CD14-positive monocyte (primary cell): Measurements from ENCODE around the gene ACACB. TPM values are rescaled to one million over a fixed set of nuclear protein-coding genes. Genes with fewer than 3 reads are reported as not detected.
A peak's percentile ranks its signal among the peaks of the same experiment; 100 is the strongest.

Experiments used
- DNase-seq, 3 donors: peaks; one replicate each; pipeline ENCODE4 v3.0.0-alpha.2; 2011 to 2022
- H2AFZ ChIP-seq: 2 replicates; pipeline ENCODE4 v1.6.0; 2012; ENCODE audit warnings: mild to moderate bottlenecking, low read depth, low read length, inconsistent platforms; ENCODE audit not compliant: insufficient read depth, poor library complexity, severe bottlenecking
- H3K27ac ChIP-seq, 2 donors: 1 replicate in 1 of 2; 2 replicates in 1 of 2; pipeline ENCODE4 v1.5.1; 2012 to 2013; ENCODE audit warnings: low read length in 2 of 2, control low read depth in 1 of 2, inconsistent platforms in 1 of 2, low read depth in 1 of 2, mild to moderate bottlenecking in 1 of 2
- H3K27me3 ChIP-seq, 2 donors: one replicate each; pipeline versions ENCODE4 v1.6.0 to v1.6.1; 2011 to 2013; ENCODE audit warnings: low read length in 2 of 2; ENCODE audit not compliant: control insufficient read depth in 2 of 2, insufficient read depth in 2 of 2
- H3K36me3 ChIP-seq, 2 donors: replicated peaks in 1 of 2; 1 replicate in 1 of 2; 2 replicates in 1 of 2; pipeline versions ENCODE4 v1.5.1 to v1.6.1; 2012 to 2013; ENCODE audit warnings: low read length in 2 of 2, control low read depth in 1 of 2, inconsistent platforms in 1 of 2, mild to moderate bottlenecking in 1 of 2; ENCODE audit not compliant: insufficient read depth in 2 of 2, control insufficient read depth in 1 of 2
- H3K4me1 ChIP-seq, 2 donors: 1 replicate in 1 of 2; 2 replicates in 1 of 2; pipeline versions ENCODE4 v1.5.1 to v1.6.1; 2012 to 2013; ENCODE audit warnings: low read length in 2 of 2, control low read depth in 1 of 2, inconsistent platforms in 1 of 2, mild to moderate bottlenecking in 1 of 2, moderate library complexity in 1 of 2; ENCODE audit not compliant: insufficient read depth in 2 of 2, control insufficient read depth in 1 of 2
- H3K4me2 ChIP-seq: replicated peaks from 2 replicates; pipeline ENCODE3; 2012; ENCODE audit warnings: low read length, moderate library complexity, mild to moderate bottlenecking; ENCODE audit not compliant: poor library complexity, severe bottlenecking; ENCODE audit errors: extremely low read depth
- H3K4me3 ChIP-seq, 3 experiments: fragments of 200-600 bp in 1 of 3; sonication (generic) in 1 of 3; replicated peaks in 1 of 3; 1 replicate in 2 of 3; 2 replicates in 1 of 3; pipeline ENCODE4 v1.5.1; 2011 to 2013; ENCODE audit warnings: low read length in 3 of 3, mild to moderate bottlenecking in 3 of 3, control low read depth in 2 of 3, low read depth in 2 of 3, inconsistent platforms in 1 of 3, moderate library complexity in 1 of 3
- H3K79me2 ChIP-seq: 2 replicates; pipeline ENCODE4 v1.6.0; 2012; ENCODE audit warnings: mild to moderate bottlenecking, control low read depth, inconsistent platforms, low read length, moderate library complexity; ENCODE audit not compliant: insufficient read depth
- H3K9ac ChIP-seq: 2 replicates; pipeline ENCODE4 v1.6.0; 2017; ENCODE audit warnings: low read length, mild to moderate bottlenecking; ENCODE audit not compliant: insufficient read depth, poor library complexity, severe bottlenecking
- H3K9me3 ChIP-seq, 2 donors: replicated peaks in 1 of 2; 1 replicate in 1 of 2; 2 replicates in 1 of 2; pipeline versions ENCODE4 v1.5.1 to v1.6.1; 2012 to 2013; ENCODE audit warnings: low read length in 2 of 2, control low read depth in 1 of 2; ENCODE audit not compliant: control insufficient read depth in 1 of 2, insufficient read depth in 1 of 2
- H4K20me1 ChIP-seq: 2 replicates; pipeline ENCODE4 v1.6.0; 2012; ENCODE audit warnings: mild to moderate bottlenecking, low read length, control low read depth, moderate library complexity; ENCODE audit not compliant: insufficient read depth
- H3K27ac Mint-ChIP-seq, 7 donors: one replicate each; pipeline ENCODE4 v1.8.0; 2020; ENCODE audit warnings: mild to moderate bottlenecking in 7 of 7, mixed read lengths in 7 of 7, moderate library complexity in 6 of 7, inconsistent platforms in 2 of 7
- H3K27me3 Mint-ChIP-seq, 3 donors: one replicate each; pipeline ENCODE4 v1.8.0; 2021 to 2022; ENCODE audit warnings: low read depth in 3 of 3, mild to moderate bottlenecking in 3 of 3, mixed read lengths in 3 of 3, moderate library complexity in 3 of 3, inconsistent platforms in 1 of 3
- H3K36me3 Mint-ChIP-seq, 2 donors: one replicate each; pipeline ENCODE4 v1.8.0; 2020; ENCODE audit warnings: mixed read lengths in 2 of 2, inconsistent platforms in 1 of 2, mild to moderate bottlenecking in 1 of 2
- H3K4me1 Mint-ChIP-seq: one replicate; pipeline ENCODE4 v1.8.0; 2020; ENCODE audit warnings: mild to moderate bottlenecking, mixed read lengths
- H3K4me3 Mint-ChIP-seq, 2 donors: one replicate each; pipeline ENCODE4 v1.8.0; 2020; ENCODE audit warnings: mild to moderate bottlenecking in 2 of 2, mixed read lengths in 2 of 2, moderate library complexity in 1 of 2
- H3K9me3 Mint-ChIP-seq, 7 donors: one replicate each; pipeline ENCODE4 v1.8.0; 2020 to 2022; ENCODE audit warnings: mixed read lengths in 7 of 7, mild to moderate bottlenecking in 6 of 7, moderate library complexity in 6 of 7, inconsistent platforms in 2 of 7
- WGBS: methylation state at CpG from one replicate; pipeline ENCODE4 v1.1.5; 2013; ENCODE audit warnings: missing lambda C conversion rate; ENCODE audit not compliant: insufficient coverage; 5-methylcytosine and 5-hydroxymethylcytosine counted together
- intact Hi-C, 2 donors: fragments of 100-400 bp; cut with micrococcal nuclease; formaldehyde crosslinking; loops; one replicate each; pipeline versions ENCODE4 v1.15.0 to v1.15.1; 2023
- polyA plus RNA-seq, 3 donors: library from polyadenylated mRNA; depleted of rRNA in 1 of 3; unstranded in 2 of 3; stranded (reverse) in 1 of 3; fragments of 300-500 nt in 2 of 3; fragments of >200 nt in 1 of 3; fragmentation: Illumina TruSeq in 2 of 3; gene quantifications; 1 replicate in 2 of 3; 2 replicates in 1 of 3; pipeline ENCODE4 v1.2.3, GENCODE V29; 2012 to 2021
- TF ChIP-seq, protein P1 (sequence below): fragments of 200-600 bp; IDR thresholded peaks from one replicate; pipeline ENCODE4 v1.8.0; 2022; ENCODE audit warnings: antibody characterized with exemption, mild to moderate bottlenecking

ACACB gene
- polyA plus RNA-seq, 3 donors = 0.14 to 5.0 (median 1.9) TPM

DNA sequence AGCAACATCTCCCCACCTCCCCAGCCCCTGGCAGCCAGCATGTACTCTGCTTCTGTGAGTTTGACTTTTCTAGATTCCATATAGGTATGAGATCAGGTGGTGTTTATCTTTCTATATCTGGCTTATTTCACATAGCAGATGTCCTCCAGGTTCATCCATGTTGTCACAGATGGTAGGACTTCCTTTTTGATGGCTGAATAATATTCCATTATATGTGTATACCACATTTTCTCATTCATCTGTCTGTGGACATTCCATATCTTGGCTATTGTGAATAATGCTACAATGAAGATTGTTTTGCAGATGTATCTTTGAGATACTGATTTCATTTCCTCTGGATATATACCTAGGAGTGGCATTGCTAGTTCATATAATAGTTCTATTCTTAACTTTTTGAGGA lies 41.5 kb upstream of the ACACB start:
- no peaks in the 10 kb centered on the region for H3K27me3 ChIP-seq
- H3K4me3 Mint-ChIP-seq = no peak overlapping the region
- no peaks in the 10 kb centered on the region for H3K79me2 ChIP-seq
- no peak overlapping the region for H3K4me2 ChIP-seq
- H3K9ac ChIP-seq = no peak overlapping the region
- intact Hi-C loops = no loop called here
- H3K27ac Mint-ChIP-seq = peak overlapping the region in 1 of 7 donors; percentile 15
- H3K9me3 Mint-ChIP-seq = peaks cover 1 to 9% (median 5%) of the 10 kb centered on the region in 7 donors
- no peaks in the 10 kb centered on the region for H3K4me1 ChIP-seq
- no peak overlapping the region for H2AFZ ChIP-seq
- no peaks in the 10 kb centered on the region for H3K27me3 Mint-ChIP-seq
- peaks cover 51 to 73% of the 10 kb centered on the region in 2 donors for H3K36me3 Mint-ChIP-seq
- TF ChIP-seq, protein P1, sequence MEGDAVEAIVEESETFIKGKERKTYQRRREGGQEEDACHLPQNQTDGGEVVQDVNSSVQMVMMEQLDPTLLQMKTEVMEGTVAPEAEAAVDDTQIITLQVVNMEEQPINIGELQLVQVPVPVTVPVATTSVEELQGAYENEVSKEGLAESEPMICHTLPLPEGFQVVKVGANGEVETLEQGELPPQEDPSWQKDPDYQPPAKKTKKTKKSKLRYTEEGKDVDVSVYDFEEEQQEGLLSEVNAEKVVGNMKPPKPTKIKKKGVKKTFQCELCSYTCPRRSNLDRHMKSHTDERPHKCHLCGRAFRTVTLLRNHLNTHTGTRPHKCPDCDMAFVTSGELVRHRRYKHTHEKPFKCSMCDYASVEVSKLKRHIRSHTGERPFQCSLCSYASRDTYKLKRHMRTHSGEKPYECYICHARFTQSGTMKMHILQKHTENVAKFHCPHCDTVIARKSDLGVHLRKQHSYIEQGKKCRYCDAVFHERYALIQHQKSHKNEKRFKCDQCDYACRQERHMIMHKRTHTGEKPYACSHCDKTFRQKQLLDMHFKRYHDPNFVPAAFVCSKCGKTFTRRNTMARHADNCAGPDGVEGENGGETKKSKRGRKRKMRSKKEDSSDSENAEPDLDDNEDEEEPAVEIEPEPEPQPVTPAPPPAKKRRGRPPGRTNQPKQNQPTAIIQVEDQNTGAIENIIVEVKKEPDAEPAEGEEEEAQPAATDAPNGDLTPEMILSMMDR = no peak
- no peak overlapping the region for H3K4me3 ChIP-seq
- peaks cover 33 to 74% of the 10 kb centered on the region in 2 donors for H3K36me3 ChIP-seq
- no peak for DNase-seq
- no peaks in the 10 kb centered on the region for H4K20me1 ChIP-seq
- no peaks in the 10 kb centered on the region for H3K4me1 Mint-ChIP-seq
- H3K27ac ChIP-seq = no peak overlapping the region
- H3K9me3 ChIP-seq = no peaks in the 10 kb centered on the region

DNA sequence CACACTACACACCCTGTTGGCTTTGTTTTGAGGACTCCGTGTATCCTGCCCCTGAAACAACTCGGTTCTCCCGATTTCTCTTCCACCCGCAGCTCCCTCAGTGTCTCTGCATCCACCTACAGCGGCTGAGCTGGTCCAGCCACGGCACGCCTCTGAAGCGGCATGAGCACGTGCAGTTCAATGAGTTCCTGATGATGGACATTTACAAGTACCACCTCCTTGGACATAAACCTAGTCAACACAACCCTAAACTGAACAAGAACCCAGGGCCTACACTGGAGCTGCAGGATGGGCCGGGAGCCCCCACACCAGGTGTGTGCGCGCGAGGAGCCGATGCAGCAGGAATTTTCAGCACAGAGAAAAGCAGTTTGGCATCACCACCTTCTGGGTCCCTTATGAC lies 33.6 kb upstream of the ACACB start:
- no peak for DNase-seq
- Mint-ChIP-seq H3K9me3 (peaks cover 0 to 9% (median 2%) of the 10 kb centered on the region in 7 donors), H3K4me3 (no peak overlapping the region), H3K27ac (no peak overlapping the region), H3K36me3 (peaks cover 73 to 77% of the 10 kb centered on the region in 2 donors), H3K27me3 (no peaks in the 10 kb centered on the region), H3K4me1 (no peaks in the 10 kb centered on the region)
- H3K9me3 ChIP-seq = no peaks in the 10 kb centered on the region
- H3K9ac ChIP-seq = no peak overlapping the region
- no peak overlapping the region for H3K4me2 ChIP-seq
- intact Hi-C loops = loop anchor here in 1 of 2 donors (10.0 kb wide), 1 partner anchor 118 kb away; no protein-coding TSS in a partner anchor
- H3K27ac ChIP-seq = no peak overlapping the region
- 97% methylated on average over 9 of the region's 14 CpGs for WGBS
- no peaks in the 10 kb centered on the region for H3K4me1 ChIP-seq
- H3K27me3 ChIP-seq = no peaks in the 10 kb centered on the region
- TF ChIP-seq, protein P1 = no peak
- no peak overlapping the region for H2AFZ ChIP-seq
- no peak overlapping the region for H3K4me3 ChIP-seq
- H3K36me3 ChIP-seq = peaks cover 61 to 90% of the 10 kb centered on the region in 2 donors
- no peaks in the 10 kb centered on the region for H4K20me1 ChIP-seq
- H3K79me2 ChIP-seq = no peaks in the 10 kb centered on the region
